Endodermal cell (in vitro differentiated cells): ENCODE measurements around the gene IL10RB. TPM values are rescaled to one million over a fixed set of nuclear protein-coding genes. Genes with fewer than 3 reads are reported as not detected.
A peak's percentile ranks its signal among the peaks of the same experiment; 100 is the strongest.

Experiments
- DNase-seq: peaks from one replicate; pipeline ENCODE4 v3.0.0-alpha.2; 2017
- H3K27ac ChIP-seq: 2 replicates; pipeline ENCODE4 v1.5.1; 2013; ENCODE audit warnings: mild to moderate bottlenecking, low read depth, low read length, moderate library complexity
- H3K27me3 ChIP-seq: 2 replicates; pipeline ENCODE4 v1.6.1; 2013; ENCODE audit warnings: mild to moderate bottlenecking, low read length, moderate library complexity; ENCODE audit not compliant: insufficient read depth, control insufficient read depth, poor library complexity, severe bottlenecking
- H3K36me3 ChIP-seq: 2 replicates; pipeline ENCODE4 v1.7.0; 2013; ENCODE audit warnings: mild to moderate bottlenecking, low read length, moderate library complexity; ENCODE audit not compliant: control insufficient read depth, insufficient read depth
- H3K4me1 ChIP-seq: one replicate; pipeline ENCODE4 v1.7.0; 2013; ENCODE audit warnings: low read length; ENCODE audit not compliant: control insufficient read depth, insufficient read depth
- H3K4me3 ChIP-seq: 2 replicates; pipeline ENCODE4 v1.5.1; 2013; ENCODE audit warnings: mild to moderate bottlenecking, low read length, moderate library complexity
- H3K9ac ChIP-seq: 2 replicates; pipeline ENCODE4 v1.6.1; 2013; ENCODE audit warnings: mild to moderate bottlenecking, low read length, moderate library complexity; ENCODE audit not compliant: poor library complexity, severe bottlenecking; ENCODE audit errors: extremely low read depth
- H3K9me3 ChIP-seq: 2 replicates; pipeline ENCODE4 v1.6.1; 2013; ENCODE audit warnings: mild to moderate bottlenecking, low read length, moderate library complexity; ENCODE audit not compliant: control insufficient read depth
- H3K27ac Mint-ChIP-seq: 2 replicates; pipeline ENCODE4 v1.8.0; 2020; ENCODE audit warnings: mixed read lengths
- H3K27me3 Mint-ChIP-seq: 2 replicates; pipeline ENCODE4 v1.8.0; 2021; ENCODE audit warnings: mild to moderate bottlenecking, mixed read lengths; ENCODE audit not compliant: insufficient read depth
- H3K36me3 Mint-ChIP-seq: 2 replicates; pipeline ENCODE4 v1.8.0; 2020; ENCODE audit warnings: low read depth, mixed read lengths
- H3K4me1 Mint-ChIP-seq: 2 replicates; pipeline ENCODE4 v1.8.0; 2020; ENCODE audit warnings: mixed read lengths
- H3K4me3 Mint-ChIP-seq: 2 replicates; pipeline ENCODE4 v1.8.0; 2020; ENCODE audit warnings: mild to moderate bottlenecking, moderate library complexity, mixed read lengths
- H3K9me3 Mint-ChIP-seq: 2 replicates; pipeline ENCODE4 v1.8.0; 2020; ENCODE audit warnings: mild to moderate bottlenecking, mixed read lengths
- WGBS, 2 experiments: methylation state at CpG; one replicate each; pipeline versions ENCODE4 v1.1.5 to v1.1.7; 2013; ENCODE audit warnings: missing lambda C conversion rate in 2 of 2, mixed read lengths in 1 of 2; ENCODE audit not compliant: insufficient coverage in 1 of 2, insufficient read length in 1 of 2; 5-methylcytosine and 5-hydroxymethylcytosine counted together
- total RNA-seq, 2 donors: library from RNA; stranded (reverse); fragmentation: NEBNext Ultra II Directional in 1 of 2; extraction: Animal tissue kit (Norgen Biotek cat#: 25700) in 1 of 2; gene quantifications; 2 replicates in 1 of 2; 3 replicates in 1 of 2; pipeline ENCODE4 v1.2.1, GENCODE V29; 2021
- TF ChIP-seq, protein P1 (sequence below): fragments of 200-600 bp; sonication (generic); conservative IDR thresholded peaks from 2 replicates; pipeline ENCODE4 v1.5.0; 2021; ENCODE audit warnings: antibody characterized with exemption, mild to moderate bottlenecking

IL10RB gene
- total RNA-seq, 2 donors from 2014 or later, result 4.1 to 5.3 TPM

GRCh38 chr21:33264561-33264960, 1.6 kb upstream of the IL10RB start:
- H3K4me3 Mint-ChIP-seq, result no peak overlapping the region
- no peaks in the 10 kb centered on the region for H3K27me3 ChIP-seq
- 79 to 92% methylated on average over 6 to 11 of the region's 11 CpGs for WGBS, 2 experiments
- H3K4me1 ChIP-seq, result no peaks in the 10 kb centered on the region
- TF ChIP-seq, protein P1, sequence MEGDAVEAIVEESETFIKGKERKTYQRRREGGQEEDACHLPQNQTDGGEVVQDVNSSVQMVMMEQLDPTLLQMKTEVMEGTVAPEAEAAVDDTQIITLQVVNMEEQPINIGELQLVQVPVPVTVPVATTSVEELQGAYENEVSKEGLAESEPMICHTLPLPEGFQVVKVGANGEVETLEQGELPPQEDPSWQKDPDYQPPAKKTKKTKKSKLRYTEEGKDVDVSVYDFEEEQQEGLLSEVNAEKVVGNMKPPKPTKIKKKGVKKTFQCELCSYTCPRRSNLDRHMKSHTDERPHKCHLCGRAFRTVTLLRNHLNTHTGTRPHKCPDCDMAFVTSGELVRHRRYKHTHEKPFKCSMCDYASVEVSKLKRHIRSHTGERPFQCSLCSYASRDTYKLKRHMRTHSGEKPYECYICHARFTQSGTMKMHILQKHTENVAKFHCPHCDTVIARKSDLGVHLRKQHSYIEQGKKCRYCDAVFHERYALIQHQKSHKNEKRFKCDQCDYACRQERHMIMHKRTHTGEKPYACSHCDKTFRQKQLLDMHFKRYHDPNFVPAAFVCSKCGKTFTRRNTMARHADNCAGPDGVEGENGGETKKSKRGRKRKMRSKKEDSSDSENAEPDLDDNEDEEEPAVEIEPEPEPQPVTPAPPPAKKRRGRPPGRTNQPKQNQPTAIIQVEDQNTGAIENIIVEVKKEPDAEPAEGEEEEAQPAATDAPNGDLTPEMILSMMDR, result no peak
- H3K27ac ChIP-seq, result no peak overlapping the region
- H3K36me3 ChIP-seq, result peaks cover 12% of the 10 kb centered on the region
- no peak overlapping the region for H3K4me3 ChIP-seq
- H3K9me3 ChIP-seq, result no peaks in the 10 kb centered on the region
- peaks cover 12% of the 10 kb centered on the region for H3K27me3 Mint-ChIP-seq
- peak; percentile 33 for DNase-seq
- peaks cover 10% of the 10 kb centered on the region for H3K4me1 Mint-ChIP-seq
- H3K9ac ChIP-seq, result no peak overlapping the region
- H3K36me3 Mint-ChIP-seq, result peaks cover 10% of the 10 kb centered on the region
- H3K9me3 Mint-ChIP-seq, result no peaks in the 10 kb centered on the region
- no peak overlapping the region for H3K27ac Mint-ChIP-seq

- TF ChIP-seq, protein P1, result peak; percentile 23
- Histone ChIP-seq H3K27ac (no peak overlapping the region), H3K36me3 (peaks cover 10% of the 10 kb centered on the region), H3K9me3 (no peaks in the 10 kb centered on the region), H3K27me3 (no peaks in the 10 kb centered on the region), H3K9ac (no peak overlapping the region), H3K4me1 (no peaks in the 10 kb centered on the region), H3K4me3 (peak overlapping the region; percentile 81)
- peaks cover 10% of the 10 kb centered on the region for H3K4me1 Mint-ChIP-seq
- 60 to 72% methylated on average over 9 to 12 of the region's 12 CpGs for WGBS, 2 experiments
- peaks cover 10% of the 10 kb centered on the region for H3K36me3 Mint-ChIP-seq
- peak; percentile 52 for DNase-seq
- peak overlapping the region; percentile 63 for H3K4me3 Mint-ChIP-seq
- peaks cover 12% of the 10 kb centered on the region for H3K27me3 Mint-ChIP-seq
- H3K27ac Mint-ChIP-seq, result no peak overlapping the region
- no peaks in the 10 kb centered on the region for H3K9me3 Mint-ChIP-seq
These were observed 510 bp upstream of the IL10RB start for GRCh38 chr21:33265664-33266049.

DNA sequence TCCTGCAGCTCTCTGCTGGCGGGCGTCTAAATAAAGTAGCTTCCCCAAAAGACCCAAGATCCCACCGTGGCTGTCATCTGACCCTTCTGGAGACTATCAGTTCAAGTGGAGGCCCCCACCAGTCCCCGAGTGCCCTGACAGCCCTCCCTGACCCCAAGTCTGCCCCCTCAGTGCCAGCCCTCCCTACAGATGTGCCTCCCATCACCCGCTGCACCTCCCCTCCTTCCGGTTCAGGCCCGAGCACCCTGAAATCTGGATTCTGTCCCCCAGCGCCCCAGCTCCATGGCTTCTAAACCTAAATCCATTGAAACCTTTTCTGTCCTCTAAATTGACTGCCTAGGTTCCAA, 595 bp downstream of the IL10RB start:
- Histone ChIP-seq H3K9ac (peak overlapping the region; percentile 34), H3K27me3 (no peaks in the 10 kb centered on the region), H3K36me3 (peaks cover 10% of the 10 kb centered on the region), H3K4me3 (peak overlapping the region; percentile 81), H3K9me3 (no peaks in the 10 kb centered on the region), H3K27ac (no peak overlapping the region), H3K4me1 (no peaks in the 10 kb centered on the region)
- H3K27ac Mint-ChIP-seq, result peak overlapping the region; percentile 48
- H3K36me3 Mint-ChIP-seq, result peaks cover 13% of the 10 kb centered on the region
- H3K4me1 Mint-ChIP-seq, result peaks cover 10% of the 10 kb centered on the region
- H3K27me3 Mint-ChIP-seq, result peaks cover 12% of the 10 kb centered on the region
- 50 to 54% methylated on average over 4 to 8 of the region's 8 CpGs for WGBS, 2 experiments
- peak overlapping the region; percentile 63 for H3K4me3 Mint-ChIP-seq
- H3K9me3 Mint-ChIP-seq, result no peaks in the 10 kb centered on the region
- DNase-seq, result no peak
- TF ChIP-seq, protein P1, result no peak
